SW480 (cell line): ENCODE results near the gene LCE1F.

Experiments
- DNase-seq: peaks from one replicate; pipeline ENCODE4 v3.0.0-alpha.2; 2016; ENCODE audit warnings: low spot score

Gene LCE1F

DNA sequence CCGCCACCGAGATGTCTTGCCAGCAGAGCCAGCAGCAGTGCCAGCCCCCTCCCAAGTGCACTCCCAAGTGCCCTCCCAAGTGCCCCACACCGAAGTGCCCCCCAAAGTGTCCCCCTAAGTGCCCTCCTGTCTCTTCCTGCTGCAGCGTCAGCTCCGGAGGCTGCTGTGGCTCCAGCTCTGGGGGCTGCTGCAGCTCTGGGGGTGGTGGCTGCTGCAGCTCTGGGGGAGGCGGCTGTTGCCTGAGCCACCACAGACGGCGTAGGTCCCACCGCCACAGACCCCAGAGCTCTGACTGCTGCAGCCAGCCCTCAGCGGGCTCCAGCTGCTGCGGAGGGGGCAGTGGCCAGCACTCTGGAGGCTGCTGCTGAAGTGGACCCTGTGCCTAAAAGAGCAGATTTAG is 1.4 kb downstream of the LCE1F start:
- DNase-seq = no peak

DNA sequence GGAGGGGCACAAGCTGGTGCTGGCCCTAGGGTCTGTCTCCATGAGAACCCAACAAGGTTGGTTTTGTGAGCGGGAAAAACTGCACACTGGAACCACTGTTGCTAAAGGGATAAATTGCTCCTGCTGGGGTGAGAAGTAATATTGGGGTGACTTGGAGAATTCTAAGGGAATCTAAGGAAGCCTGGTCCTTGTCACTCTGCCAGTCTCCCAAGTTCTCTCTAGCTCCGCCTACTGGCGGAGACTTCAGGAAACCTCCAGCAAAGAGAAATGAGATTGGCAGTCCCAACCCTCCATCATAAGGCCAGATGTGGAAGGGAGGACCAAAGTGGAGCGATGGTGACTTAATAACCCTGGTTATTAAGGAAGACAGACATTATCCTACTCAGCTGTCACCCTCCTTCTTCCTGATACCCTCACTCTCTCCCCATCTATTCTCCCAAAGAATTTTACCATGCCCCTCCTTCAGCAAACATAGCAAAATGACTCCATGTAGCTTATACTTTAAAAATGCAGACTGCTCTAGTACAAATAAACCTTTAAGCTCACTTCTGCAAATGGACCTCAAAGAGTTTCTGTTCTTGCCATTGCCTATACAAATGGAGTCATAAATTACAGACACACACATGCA is 2.7 kb downstream of the LCE1F start:
- peak; percentile 17 for DNase-seq

DNA sequence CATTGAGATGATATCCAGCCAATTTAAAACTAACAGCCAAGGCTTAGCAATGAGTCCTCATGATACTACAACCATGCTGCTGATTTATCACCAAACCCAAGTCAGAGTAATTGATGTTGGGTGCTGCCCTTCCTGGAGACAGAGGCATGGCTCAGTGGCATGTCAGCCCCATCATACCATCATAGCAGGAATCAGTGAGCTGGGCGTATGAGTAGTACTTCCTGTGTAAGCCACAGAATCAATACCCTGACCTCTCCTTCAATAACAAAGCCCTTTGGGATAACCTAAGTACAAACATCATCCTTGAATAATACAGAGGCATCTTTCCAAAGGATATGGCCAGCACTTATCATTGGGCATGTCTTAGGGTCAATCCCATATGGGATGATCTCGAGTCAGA is 8.2 kb downstream of the LCE1F start:
- DNase-seq = no peak

DNA sequence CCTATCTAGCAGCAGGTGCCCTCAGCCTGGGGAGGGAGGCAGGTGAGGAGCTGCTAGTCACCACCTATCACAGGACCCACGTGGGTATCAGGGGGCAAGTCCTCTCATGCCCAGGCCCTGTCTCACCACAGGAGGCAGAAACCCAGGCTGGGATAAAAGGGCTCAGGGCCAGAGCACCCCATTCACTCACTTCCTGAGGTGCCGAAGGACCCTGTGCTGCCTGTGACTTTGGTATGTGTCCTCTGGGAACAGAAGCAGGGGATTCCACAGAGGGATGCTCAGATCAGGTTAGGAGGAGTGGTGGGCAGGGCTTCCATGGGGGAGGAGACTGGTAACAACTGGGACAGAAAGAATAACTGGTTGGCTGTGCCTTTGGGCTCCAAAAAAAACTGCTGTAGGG is 11.1 kb downstream of the LCE1F start, which contains the start of gene LCE1E:
LCE1E (plus strand) TSS at position 181 of the 400 bp plus-strand sequence. CDS start 1,043 bp downstream, outside the sequence.
- DNase-seq = peak; percentile 82

DNA sequence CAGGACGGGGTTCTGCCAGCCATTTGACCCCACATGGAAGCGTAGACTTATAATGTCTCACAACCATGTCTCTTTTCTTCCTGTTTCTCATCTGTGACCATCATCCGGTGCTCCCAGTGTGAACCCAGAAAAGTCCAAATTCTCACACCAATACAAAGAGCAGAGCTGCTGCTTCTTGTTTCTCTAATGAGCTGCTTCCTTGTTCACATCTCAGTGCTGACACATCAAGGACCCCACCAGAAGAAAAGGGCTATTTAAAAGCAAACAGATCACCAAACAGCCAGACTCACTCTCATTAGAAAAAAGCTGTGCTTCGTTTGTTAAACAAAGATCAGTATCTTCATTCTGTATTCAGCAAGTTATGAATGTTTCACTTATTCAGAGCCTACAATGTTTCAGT is 20.7 kb downstream of the LCE1F start:
- no peak for DNase-seq

DNA sequence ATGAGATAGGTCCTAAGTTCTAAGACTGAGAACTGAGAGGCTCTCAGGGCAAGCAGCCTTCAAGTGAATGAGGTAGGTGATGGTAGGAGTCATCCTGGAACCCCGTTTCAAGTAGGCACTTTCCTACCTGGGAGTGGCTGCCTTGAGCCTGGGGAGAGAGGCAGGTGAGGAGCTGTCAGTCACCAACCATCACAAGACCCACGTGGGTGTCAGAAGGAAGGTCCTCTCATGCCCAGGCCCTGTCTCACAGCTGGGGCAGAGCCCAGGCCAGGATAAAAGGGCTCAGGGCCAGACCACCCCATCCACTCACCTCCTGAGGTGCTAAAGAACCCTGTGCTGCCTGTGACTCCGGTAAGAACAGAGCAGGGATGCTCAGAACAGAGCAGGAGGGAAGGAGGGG is 21.5 kb downstream of the LCE1F start, which contains the start of gene LCE1D:
LCE1D (plus strand) TSS at position 301 of the 400 bp plus-strand sequence. CDS start 1,074 bp downstream, outside the sequence.
- DNase-seq = no peak

DNA sequence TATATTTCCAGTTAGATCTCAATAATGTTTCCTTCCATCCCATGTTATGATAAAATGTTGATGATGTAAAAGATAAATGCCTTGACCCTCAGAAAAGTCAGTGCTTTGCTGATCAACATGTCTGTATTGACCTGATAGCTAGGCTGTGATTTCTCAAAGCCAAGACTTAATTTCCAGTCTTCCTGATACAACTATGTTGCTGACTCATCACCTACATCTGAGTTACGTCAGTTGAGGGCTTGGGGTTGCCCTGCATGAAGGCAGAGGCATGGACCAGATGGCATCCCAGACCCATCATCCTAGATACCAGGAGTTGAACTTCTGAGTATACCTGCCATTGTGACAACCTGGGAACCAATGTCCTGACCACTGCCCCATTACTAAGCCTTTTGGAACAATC is 26.4 kb downstream of the LCE1F start:
- no peak for DNase-seq

DNA sequence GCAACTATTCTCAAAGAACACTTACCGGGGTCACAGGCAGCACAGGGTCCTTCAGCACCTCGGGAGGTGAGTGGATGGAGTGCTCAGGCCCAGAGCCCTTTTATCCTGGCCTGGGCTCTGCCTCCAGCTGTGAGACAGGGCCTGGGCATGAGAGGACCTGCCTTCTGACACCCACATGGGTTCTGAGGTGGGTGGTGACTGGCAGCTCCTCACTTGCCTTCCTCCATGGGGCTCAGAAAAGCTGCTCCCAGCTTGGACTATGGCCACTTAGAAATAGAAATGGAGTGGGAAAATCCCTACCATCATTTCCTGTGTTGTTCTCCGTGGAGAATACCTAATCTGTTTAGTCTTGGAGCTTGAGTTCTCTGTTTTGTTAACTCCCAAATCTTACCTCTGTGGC is 31.6 kb downstream of the LCE1F start, which contains the start of gene LCE1C:
LCE1C (minus strand) TSS at position 76 of the 400 bp plus-strand sequence. CDS start 1,173 bp downstream, outside the sequence.
- no peak for DNase-seq

DNA sequence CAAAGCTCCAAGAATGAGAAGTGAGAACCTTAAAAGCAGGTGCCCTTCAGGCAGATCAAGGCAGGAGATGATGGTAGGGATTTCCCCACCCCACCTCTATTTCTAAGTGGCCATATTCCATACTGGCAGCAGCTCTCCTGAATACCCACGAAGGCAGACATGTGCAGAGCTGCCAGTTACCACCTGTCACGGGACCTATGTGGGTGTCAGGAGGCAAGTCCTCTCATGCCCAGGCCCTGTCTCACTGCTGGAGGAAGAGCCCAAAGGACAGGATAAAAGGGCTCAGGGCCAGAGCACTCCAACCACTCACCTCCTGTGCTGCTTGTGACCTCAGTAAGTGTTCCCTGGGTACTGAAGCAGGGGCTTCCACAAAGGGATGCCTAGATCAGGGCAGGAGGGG is 36.1 kb downstream of the LCE1F start:
- DNase-seq = no peak

DNA sequence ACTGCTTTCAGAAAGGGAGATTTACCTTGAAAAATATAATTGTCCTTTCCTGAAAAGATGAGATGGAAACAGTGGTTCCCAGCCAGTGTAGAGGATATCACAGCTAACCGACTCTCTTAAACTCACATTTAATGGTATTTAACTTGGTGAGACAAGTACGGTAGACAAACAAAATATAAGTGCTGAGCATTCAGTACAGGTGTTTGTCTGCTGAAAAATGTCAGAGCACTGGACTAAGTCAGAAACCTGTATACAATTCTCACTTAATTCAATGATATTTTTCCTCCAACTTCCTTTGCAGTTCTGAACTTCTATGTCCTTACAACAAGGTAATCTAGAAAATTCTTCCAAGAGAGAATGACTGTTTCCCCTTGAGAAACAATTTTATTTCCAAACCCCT is 36.7 kb downstream of the LCE1F start, which contains the start of gene LCE1B:
LCE1B (plus strand) TSS at position 301 of the 400 bp plus-strand sequence. CDS start 476 bp downstream, outside the sequence.
- no peak for DNase-seq

DNA sequence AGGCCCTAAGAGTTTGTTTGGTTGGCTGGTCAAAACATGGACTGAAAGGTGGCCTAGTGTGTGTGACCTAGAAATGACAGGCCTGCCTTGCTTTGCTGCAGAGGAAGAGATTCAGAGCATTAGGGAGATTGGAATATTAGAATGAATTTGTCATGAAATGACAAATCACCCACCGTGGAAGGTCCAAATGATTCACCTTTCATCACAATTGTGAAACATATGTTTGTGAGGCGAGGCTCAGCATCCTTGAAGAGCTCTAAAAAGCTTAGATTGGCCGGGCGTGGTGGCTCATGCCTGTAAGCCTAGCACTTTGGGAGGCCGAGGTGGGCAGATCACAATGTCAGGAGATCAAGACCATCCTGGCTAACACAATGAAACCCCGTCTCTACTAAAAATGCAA is 42.4 kb downstream of the LCE1F start:
- no peak for DNase-seq

DNA sequence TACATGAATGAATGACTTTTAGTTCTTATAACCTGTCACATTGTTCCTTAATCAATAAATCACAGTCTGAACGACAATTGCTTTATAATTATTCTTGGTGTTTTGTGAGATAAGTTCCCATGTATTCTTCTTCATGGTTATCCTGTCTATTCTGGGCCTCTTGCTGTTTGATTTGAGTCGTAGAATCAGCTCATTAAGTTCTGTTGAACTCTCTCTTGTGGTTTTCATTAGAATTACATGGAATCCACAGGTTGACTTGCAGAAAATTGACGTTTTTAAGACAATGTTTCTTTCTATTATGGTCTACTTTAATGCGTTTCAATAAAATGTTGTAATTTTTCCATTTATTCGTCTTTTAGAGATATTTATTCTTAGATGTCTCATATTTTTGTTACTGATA is 48.4 kb downstream of the LCE1F start:
- no peak for DNase-seq

DNA sequence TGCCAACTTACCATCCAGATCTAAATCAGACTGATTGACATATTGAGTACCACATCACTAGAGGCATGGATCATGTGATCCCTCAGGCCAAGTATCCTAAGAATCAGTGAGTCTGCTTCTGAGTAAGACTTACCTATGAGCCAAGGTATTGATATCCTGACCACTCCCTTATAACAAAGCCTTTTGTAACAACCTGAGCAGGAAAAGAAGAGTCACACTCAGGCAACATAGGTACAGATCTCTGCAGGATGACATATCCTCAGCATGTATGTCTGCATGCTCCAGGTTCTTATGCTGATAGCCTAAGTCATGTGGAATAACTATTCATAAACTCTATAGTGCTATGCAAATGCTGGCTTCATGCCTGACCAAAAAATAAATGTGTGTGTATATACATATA is 50.0 kb downstream of the LCE1F start:
- no peak for DNase-seq
